VCaP (cell line): Measurements from ENCODE around the gene CPSF7.

Source experiments
- H3K27ac ChIP-seq: fragments of 450-650 bp; 2 replicates; pipeline ENCODE4 v1.5.1; 2017
- TF ChIP-seq, protein P1 (sequence below): fragments of 450-650 bp; conservative IDR thresholded peaks from 2 replicates; pipeline ENCODE4 v1.5.1; 2017; ENCODE audit warnings: mild to moderate bottlenecking, moderate library complexity

Gene CPSF7, protein sequence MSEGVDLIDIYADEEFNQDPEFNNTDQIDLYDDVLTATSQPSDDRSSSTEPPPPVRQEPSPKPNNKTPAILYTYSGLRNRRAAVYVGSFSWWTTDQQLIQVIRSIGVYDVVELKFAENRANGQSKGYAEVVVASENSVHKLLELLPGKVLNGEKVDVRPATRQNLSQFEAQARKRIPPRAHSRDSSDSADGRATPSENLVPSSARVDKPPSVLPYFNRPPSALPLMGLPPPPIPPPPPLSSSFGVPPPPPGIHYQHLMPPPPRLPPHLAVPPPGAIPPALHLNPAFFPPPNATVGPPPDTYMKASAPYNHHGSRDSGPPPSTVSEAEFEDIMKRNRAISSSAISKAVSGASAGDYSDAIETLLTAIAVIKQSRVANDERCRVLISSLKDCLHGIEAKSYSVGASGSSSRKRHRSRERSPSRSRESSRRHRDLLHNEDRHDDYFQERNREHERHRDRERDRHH

DNA sequence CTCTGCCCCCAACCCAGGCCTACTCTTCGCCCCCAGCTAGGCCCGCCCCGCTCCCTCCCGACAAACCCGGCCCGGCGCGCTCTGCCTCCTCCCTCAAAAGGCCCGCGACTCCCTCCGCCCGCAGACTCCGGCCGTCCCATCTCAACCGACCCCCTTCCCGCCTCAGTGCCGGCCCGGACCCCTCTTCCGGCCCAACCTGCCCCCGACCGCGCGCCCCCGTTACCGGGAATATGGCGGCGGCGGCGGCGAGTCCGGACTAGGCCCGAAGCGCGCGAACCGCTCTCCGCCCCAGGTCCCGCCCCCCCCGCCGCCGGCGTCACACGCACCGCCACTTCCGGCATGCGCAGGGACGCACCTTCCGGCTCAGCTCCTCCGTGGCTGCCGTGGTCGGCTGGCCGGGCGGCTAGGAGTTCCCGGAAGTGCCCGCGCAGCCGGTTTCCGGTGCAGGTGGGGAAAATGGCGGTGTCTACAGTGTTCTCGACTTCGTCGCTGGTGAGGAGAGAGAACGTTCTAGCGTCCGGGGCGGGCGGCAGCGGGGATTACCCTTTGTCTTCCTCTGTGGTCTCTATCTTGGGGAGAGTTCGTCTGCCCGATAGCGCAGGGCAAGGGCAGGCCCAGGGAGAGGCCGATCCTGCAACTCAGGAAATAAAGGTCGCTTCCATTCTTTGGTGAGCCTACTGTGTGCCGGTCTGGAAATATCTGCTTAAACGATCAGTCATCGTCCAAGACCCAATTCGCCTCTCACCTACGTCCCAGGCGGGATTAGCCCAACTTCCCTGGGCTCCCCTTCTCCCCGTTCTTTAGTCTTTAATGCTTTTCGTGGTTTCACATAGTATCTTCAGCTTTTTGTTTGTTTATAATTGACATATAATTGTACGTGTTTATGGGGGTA is at the start of gene CPSF7, which contains the start of gene SDHAF2:
Gene CPSF7 (minus strand): TSS at position 285 of the 892 bp plus-strand sequence. CDS start 740 bp downstream, outside the sequence.
Gene SDHAF2 (plus strand): TSS at position 434 of the 892 bp plus-strand sequence. CDS start 23 bp downstream, at position 457.
- TF ChIP-seq, protein P1, sequence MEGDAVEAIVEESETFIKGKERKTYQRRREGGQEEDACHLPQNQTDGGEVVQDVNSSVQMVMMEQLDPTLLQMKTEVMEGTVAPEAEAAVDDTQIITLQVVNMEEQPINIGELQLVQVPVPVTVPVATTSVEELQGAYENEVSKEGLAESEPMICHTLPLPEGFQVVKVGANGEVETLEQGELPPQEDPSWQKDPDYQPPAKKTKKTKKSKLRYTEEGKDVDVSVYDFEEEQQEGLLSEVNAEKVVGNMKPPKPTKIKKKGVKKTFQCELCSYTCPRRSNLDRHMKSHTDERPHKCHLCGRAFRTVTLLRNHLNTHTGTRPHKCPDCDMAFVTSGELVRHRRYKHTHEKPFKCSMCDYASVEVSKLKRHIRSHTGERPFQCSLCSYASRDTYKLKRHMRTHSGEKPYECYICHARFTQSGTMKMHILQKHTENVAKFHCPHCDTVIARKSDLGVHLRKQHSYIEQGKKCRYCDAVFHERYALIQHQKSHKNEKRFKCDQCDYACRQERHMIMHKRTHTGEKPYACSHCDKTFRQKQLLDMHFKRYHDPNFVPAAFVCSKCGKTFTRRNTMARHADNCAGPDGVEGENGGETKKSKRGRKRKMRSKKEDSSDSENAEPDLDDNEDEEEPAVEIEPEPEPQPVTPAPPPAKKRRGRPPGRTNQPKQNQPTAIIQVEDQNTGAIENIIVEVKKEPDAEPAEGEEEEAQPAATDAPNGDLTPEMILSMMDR = no peak
- H3K27ac ChIP-seq = peak within 1 kb of the TSS; percentile 97

DNA sequence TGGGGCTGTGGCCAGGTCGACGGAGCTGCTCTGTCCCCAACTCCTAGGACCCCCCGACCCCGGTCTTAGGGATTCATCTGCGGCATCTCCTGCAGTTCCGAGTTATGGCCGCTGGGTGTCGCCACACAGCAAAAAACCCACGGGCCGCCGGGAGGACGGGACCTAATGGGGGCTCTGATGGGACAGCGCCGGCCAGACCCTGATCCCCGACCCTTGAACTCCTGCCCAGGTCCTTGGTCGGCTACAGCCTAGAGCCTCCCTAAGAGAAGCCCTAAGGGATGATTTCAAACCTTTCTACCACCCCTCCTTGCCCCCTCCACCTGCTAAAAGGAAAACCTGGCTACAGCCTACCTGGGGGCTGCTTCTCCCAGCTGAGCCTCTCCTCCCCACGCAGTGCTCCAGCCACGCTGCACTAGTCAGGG is 48.0 kb upstream of the CPSF7 start:
- TF ChIP-seq, protein P1 = peak; percentile 88
- peak overlapping the region; percentile 19; the same call in 1 of the 2 replicates for H3K27ac ChIP-seq

DNA sequence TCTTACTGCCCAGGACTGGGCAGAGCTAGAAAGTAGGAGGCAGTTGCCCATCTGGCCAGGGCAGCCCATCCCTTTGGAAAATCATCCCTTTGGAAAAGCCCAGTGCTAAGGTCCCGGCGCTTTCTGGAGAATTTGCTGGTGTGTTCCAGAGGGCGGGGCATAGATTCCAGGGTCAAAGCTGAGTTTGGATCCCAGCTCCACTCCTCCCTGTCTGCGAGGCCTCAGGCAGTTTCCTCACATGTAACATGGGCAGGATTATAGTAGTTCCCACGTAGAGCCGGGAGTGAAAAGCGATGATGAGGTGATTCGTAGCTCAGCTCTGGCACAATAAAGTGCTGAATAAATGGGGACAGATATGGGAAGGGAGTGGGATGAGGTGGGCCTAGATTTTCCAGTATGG is 47.4 kb upstream of the CPSF7 start:
- no peak overlapping the region for H3K27ac ChIP-seq
- TF ChIP-seq, protein P1 = no peak

DNA sequence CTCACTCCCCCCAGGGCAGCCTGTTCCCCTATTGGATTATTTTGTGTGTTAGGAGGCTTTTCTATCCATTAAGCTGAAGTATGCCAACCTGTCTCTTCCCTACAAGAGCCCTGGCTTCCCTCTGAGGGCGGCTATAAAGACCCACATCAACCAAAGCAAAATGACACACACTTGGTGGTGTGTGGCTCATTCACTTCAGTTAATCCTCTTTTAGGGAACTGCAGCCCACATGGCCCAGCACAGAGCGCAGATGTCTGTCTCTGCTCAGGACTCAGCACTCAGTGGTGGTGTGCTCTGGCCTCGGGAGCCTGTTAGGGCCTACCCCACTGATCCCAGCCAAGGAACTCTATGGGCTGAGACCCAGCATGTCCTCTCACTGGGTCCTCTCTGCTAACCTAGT is 46.6 kb upstream of the CPSF7 start:
- TF ChIP-seq, protein P1 = no peak
- no peak overlapping the region for H3K27ac ChIP-seq

DNA sequence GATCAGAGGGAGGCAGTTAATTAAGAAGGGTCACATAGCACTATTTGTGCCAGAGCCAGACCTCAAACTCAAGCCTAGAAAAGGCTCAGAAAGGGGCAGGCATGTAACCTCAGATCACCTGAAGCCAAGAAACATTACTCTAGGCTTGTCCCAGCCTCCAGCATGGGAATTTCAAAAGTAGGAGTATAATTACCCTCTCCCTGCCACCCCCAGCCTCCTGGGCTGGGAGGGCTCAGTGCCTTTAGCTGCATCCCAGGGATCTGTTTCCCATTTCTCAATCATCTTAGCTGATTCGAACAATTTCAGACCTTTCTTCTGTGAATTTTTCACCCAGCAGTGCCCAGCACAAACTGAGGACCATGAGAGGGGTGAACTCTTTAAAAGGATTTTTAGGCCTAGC is 45.7 kb upstream of the CPSF7 start:
- TF ChIP-seq, protein P1 = no peak
- no peak overlapping the region for H3K27ac ChIP-seq

DNA sequence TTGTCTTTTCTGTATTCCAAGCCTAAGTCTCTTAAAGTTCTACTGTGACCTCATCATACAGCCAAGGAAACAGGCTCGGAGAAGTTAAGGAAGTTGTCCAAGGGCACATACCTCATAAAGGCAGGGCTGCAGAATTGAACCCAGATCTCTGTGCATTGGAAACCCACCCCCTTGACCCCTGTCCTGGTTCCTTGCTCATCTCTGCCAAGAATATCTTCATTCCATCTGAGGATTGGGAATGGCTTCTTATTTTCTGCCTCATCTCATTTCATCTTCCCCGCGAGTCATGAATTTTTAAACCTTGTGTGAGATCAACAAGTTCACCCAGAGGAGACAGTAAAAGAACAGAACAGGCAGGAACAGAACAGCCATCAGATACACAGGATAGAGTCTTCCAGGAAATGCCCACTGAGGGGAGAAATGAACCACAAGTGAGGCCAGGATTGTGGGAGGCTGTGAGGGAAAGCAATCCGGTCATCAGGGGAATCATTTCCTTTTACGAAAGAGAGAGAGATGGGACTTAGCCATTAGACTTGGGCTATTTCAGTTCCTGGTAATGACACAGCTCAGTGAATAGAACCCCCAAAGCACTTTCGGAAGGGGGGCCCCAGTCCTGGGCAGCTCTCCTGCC is 44.4 kb upstream of the CPSF7 start:
- TF ChIP-seq, protein P1 = no peak
- no peak overlapping the region; the same call in 1 of the 2 replicates for H3K27ac ChIP-seq
